Effector memory CD8-positive, alpha-beta T cell (primary cell): ENCODE results near the gene PABPC1L.
"Not testable (repeated sequence)": the region's sequence is repeated elsewhere in the genome, so short reads cannot be mapped to it uniquely, and the experiment has no call there.

Experiments used
- ATAC-seq: fragments of 150-1000 bp; cut with Tn5 transposase; replicated peaks from 2 replicates; pipeline ENCODE4 v1.10.0; 2021; ENCODE audit warnings: mild to moderate bottlenecking, moderate library complexity
- DNase-seq, 3 experiments: peaks; one replicate each; pipeline ENCODE4 v3.0.0; 2021
- H3K27ac Mint-ChIP-seq, 2 donors: one replicate each; pipeline ENCODE4 v1.8.0; 2022; ENCODE audit warnings: mild to moderate bottlenecking in 2 of 2, mixed read lengths in 2 of 2, moderate library complexity in 2 of 2
- H3K27me3 Mint-ChIP-seq, 2 donors: one replicate each; pipeline ENCODE4 v1.8.0; 2022; ENCODE audit warnings: mixed read lengths in 2 of 2
- H3K36me3 Mint-ChIP-seq: one replicate; pipeline ENCODE4 v1.8.0; 2022; ENCODE audit warnings: mild to moderate bottlenecking, moderate library complexity, mixed read lengths; ENCODE audit not compliant: insufficient read depth
- H3K4me1 Mint-ChIP-seq, 2 donors: one replicate each; pipeline ENCODE4 v1.8.0; 2022; ENCODE audit warnings: low read depth in 2 of 2, mixed read lengths in 2 of 2
- H3K4me3 Mint-ChIP-seq, 2 donors: one replicate each; pipeline ENCODE4 v1.8.0; 2022; ENCODE audit warnings: mild to moderate bottlenecking in 2 of 2, mixed read lengths in 2 of 2, moderate library complexity in 2 of 2
- H3K9me3 Mint-ChIP-seq, 2 donors: one replicate each; pipeline ENCODE4 v1.8.0; 2022; ENCODE audit warnings: mixed read lengths in 2 of 2
- total RNA-seq, 9 experiments: gene quantifications; one replicate each; lab custom pipeline; 2026; lab: John Stamatoyannopoulos, UW

Gene PABPC1L
- 13.4 to 33.2 (median 21.9) reads per million in 9 experiments for total RNA-seq

DNA sequence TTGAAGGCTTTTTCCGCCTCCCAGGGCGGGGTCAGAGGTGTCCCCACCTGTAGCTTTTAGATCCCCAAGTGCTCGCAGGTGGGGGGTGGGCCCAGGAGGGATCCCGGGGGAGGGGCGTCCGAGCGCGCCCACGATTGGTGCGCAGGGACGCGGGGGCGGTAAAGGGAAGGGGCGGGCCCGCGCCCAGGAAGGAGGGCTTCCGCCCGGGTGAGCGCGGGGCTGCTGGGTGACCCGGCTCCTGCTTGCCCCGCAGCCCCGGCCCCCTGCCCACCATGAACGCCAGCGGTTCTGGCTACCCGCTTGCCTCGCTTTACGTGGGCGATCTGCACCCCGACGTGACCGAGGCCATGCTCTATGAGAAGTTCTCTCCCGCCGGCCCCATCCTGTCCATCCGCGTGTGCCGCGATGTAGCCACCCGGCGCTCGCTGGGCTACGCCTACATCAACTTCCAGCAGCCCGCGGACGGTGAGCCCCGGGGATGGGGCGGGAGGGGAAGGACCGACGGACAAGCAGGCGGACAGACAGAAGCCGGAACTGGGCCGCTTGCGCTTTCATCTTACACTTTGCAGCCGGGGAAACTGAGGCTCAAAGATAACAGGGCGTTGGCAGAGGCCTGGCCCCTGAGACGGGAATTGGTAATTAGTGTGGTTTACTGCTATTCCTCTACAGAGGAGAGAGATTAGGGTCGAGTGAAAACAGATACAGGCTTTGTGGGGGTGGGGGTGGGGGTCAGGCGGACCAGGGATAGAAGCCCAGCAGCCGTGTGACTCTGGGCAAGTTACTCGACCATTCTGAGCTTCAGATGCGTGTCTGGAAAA is at the start of gene PABPC1L:
Gene PABPC1L, plus strand, starts transcription at position 189 of the 818 bp plus-strand sequence. Its CDS starts 84 bp downstream, at position 273.
- Mint-ChIP-seq H3K36me3 (peaks cover 41% of the 10 kb centered on the region), H3K9me3 (no peaks in the 10 kb centered on the region), H3K27me3 (no peaks in the 10 kb centered on the region), H3K27ac (peak within 1 kb of the TSS; percentile 67 to 77), H3K4me1 (peaks cover 5 to 14% of the 10 kb centered on the region in 2 donors), H3K4me3 (peak within 1 kb of the TSS; percentile 84 to 85)
- DNase-seq (peak; percentile 45 to 59 (median 53)), ATAC-seq (peak; percentile 97)

DNA sequence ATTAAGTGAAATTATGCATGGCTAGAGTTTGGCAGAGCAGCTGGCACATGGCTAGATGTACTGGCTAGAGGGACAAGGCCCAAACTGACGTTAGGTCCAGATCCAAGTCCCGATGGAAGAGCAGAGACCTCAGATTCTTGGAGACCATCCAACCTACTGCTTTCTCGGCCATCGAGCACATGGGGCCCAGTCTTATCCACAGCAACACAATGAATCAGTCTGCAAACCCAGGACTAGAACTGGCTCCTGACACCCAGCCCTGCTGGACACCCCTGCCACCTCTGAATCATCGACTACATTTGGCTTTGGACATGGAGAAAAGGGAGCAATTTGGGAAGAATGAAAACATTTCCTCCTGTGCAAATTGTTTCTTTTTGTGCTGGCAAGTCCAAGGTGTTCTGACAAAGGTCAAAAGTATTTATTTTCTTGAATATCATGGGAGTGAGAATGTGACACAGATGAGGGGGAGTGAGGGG is 48.3 kb upstream of the PABPC1L start:
- peaks cover 0 to 1% of the 10 kb centered on the region in 2 donors for H3K4me1 Mint-ChIP-seq
- no peaks in the 10 kb centered on the region for H3K36me3 Mint-ChIP-seq
- H3K9me3 Mint-ChIP-seq = no peaks in the 10 kb centered on the region
- H3K27ac Mint-ChIP-seq = no peak overlapping the region
- H3K27me3 Mint-ChIP-seq = no peaks in the 10 kb centered on the region
- H3K4me3 Mint-ChIP-seq = no peak overlapping the region
- ATAC-seq (no peak), DNase-seq (no peak)

DNA sequence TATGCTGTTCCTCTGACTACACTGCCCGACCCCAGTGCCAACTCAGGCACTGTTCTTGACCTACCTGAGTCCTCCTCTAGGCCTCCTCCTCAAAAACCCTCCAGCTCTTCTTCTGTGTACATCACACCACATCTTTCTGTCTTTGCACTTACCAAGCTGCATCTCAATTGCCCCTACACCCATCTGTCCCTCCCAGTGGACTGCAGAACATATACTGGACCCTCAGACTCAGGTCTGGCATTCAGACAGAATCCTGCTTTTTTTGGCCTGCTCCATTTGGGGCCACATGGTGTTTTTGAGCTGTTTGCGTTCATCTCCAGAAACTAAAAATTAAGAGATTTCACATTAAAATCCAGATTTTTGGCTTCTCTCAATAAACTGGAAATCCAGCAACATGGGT is 47.6 kb upstream of the PABPC1L start:
- Mint-ChIP-seq H3K4me1 (peaks cover 4% of the 10 kb centered on the region in 2 donors), H3K36me3 (no peaks in the 10 kb centered on the region), H3K4me3 (no peak overlapping the region), H3K27ac (no peak overlapping the region), H3K27me3 (no peaks in the 10 kb centered on the region), H3K9me3 (no peaks in the 10 kb centered on the region)
- ATAC-seq (no peak), DNase-seq (no peak)

DNA sequence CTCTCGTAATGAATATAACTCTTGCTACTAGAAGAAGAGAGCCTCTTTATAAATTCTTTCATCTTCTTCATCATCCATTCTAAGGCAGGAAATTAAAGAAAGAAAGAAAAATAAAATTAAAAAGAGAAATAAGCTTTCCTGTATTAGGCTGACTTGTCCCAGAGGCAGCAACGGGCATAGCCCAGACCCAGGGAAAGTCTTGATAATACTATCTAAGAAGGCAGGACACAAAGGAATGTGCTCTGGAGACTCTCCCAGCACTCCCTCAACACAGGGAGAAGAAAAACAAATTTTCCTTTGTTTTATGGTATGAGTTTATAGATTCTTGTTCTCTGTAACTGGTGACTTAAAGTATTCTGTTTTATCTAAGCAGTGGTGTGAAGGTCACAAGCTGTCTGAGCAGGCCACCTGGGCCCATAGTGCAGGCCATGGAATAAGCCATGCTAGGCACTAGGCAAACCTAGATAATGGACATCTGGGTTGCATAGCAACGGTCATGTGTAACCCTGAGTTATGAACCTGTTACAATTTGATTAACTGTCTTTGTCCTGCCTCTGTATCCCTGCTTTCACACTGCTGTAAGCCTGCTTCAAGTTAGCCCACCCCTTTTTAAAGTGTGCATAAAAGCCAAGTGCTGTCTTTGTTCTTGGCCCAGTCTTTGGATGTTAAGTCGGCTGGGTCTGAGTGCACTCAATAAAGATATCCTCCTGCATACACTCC is 46.3 kb upstream of the PABPC1L start:
- not testable (repeated sequence) for H3K36me3 Mint-ChIP-seq, H3K4me1 Mint-ChIP-seq, H3K27me3 Mint-ChIP-seq, DNase-seq, H3K27ac Mint-ChIP-seq, ATAC-seq, H3K9me3 Mint-ChIP-seq, H3K4me3 Mint-ChIP-seq

DNA sequence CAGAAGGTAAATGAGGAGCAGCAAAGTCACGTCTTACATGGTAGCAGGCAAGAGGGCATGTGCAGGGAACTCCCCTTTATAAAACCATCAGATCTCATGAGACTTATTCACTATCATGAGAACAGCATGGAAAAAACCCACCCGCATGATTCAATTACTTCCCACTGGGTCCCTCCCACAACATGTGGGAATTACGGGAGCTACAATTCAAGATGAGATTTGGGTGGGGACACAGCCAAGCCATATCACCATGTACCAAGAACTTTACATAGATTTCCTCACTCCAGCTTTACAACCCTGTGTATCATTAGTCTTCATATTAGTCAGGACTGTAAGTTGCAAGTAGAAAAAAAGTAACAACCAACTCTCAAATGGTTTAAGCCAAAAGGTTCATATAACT is 45.4 kb upstream of the PABPC1L start:
- not testable (repeated sequence) for DNase-seq, H3K4me3 Mint-ChIP-seq, H3K27me3 Mint-ChIP-seq, H3K27ac Mint-ChIP-seq, H3K4me1 Mint-ChIP-seq, H3K36me3 Mint-ChIP-seq, H3K9me3 Mint-ChIP-seq, ATAC-seq

DNA sequence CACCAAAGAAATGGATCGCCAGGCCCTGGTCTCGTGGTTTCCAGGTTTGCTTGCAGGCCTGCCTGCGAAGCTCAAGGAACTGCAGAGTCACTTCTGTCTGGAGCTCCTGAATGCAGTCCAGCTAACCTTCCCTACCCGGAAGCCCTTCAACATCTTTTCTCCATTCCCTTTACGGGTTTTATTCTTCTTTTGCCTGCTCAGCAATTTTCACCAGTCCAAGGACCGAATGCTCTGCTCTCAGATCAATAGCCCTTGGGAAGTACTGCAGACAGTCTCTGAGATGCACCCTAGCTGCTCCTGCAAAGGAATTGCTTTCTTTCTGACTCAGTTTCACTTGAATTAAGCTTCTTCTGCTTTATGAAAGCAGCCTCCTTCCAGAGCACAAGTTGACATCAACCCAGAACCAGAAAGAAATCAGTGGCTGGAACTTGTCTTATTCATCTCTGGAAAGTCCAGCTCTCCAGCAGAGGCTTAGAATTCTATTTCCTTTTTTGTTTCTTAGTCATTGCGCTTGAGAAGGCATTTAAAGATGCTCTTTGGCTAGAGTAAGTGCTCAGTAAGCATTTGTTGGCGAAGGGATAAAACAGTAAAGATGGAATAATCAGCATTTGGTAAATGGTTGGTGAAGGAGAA is 43.0 kb upstream of the PABPC1L start:
- DNase-seq (no peak), ATAC-seq (no peak)
- Mint-ChIP-seq H3K27ac (no peak overlapping the region), H3K4me3 (peak overlapping the region; percentile 68 to 72), H3K9me3 (no peaks in the 10 kb centered on the region), H3K4me1 (peaks cover 8 to 10% of the 10 kb centered on the region in 2 donors), H3K36me3 (no peaks in the 10 kb centered on the region), H3K27me3 (peaks cover 0 to 9% of the 10 kb centered on the region in 2 donors)

DNA sequence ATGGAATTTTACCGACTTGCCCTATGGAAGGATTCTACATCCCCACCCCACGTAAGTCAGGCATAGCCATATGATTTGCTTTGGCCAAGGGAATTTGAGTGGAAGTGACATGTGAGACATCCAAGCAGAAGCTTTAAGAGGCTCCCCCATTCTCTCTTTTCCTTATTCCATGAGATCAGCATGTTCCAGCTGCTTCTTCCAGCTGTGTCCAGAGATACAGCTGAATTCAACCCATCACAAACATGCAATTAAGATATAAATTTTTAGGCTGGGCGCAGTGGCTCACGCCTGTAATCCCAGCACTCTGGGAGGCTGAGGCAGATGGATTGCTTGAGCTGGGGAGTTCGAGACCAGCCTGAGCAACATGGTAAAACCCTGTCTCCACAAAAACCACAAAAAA is 40.4 kb upstream of the PABPC1L start:
- Mint-ChIP-seq H3K9me3 (no peaks in the 10 kb centered on the region), H3K36me3 (no peaks in the 10 kb centered on the region)

DNA sequence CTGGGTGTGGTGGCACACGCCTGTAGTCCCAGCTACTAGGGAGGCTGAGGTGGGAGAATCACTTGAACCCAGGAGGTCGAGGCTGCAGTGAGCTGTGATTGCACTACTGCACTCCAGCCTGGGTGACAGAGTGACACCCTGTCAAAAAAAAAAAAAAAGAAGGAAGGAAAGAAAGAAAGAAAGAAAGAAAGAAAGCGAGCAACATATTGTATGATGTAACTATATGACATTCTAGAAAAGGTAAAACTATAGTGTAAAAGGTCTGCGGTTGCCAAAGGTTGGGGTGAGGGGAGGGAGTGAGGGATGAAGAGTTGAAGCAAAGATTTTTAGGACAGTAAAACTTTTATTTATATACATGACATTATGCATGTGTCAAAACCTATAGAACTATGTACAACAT is 27.5 kb upstream of the PABPC1L start:
- H3K27me3 Mint-ChIP-seq, H3K9me3 Mint-ChIP-seq, DNase-seq, H3K4me3 Mint-ChIP-seq, ATAC-seq: not testable (repeated sequence)
- Mint-ChIP-seq H3K4me1 (peaks cover 8 to 30% of the 10 kb centered on the region in 2 donors), H3K27ac (peak overlapping the region in 1 of 2 donors; percentile 97), H3K36me3 (peaks cover 16% of the 10 kb centered on the region)

More for the DNA sequence above, 40.4 kb upstream of the PABPC1L start:
- H3K4me3 Mint-ChIP-seq = no peak overlapping the region
- no peak overlapping the region for H3K27ac Mint-ChIP-seq
- no peak for DNase-seq
- no peak for ATAC-seq
- H3K4me1 Mint-ChIP-seq = peaks cover 8 to 10% of the 10 kb centered on the region in 2 donors
- peaks cover 0 to 9% of the 10 kb centered on the region in 2 donors for H3K27me3 Mint-ChIP-seq

DNA sequence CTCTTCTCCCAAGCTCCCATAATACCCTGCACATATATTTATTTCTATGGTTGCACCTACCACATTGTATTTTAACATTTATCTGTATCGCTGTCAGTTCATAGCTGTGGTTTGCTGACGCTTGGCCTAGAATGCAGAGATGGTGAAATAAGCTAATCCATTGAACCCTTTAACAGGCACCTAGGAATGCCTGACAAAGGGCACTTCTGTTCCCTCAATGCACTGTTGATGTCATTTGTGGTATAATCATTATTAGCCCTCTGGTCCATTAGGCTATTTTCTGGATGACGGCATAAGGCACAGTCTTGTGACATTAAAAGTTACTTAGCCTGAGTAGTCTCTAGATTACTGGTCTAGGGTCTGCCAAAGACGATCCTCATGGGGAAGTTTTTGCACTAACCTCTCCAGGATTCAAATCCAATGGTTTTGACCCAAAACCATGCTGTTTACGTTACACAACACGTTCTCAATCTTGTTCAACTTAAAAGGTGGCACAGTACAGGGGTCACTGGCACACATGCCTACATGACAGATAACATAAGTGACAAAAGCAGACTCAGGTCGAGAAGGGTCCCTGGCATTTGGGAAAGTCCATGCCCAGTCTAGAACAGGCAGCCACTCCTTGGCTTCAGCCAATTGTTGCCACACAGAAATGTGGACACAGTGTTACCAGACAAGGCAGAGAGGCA is 26.5 kb upstream of the PABPC1L start:
- H3K36me3 Mint-ChIP-seq = peaks cover 17% of the 10 kb centered on the region
- no peaks in the 10 kb centered on the region for H3K27me3 Mint-ChIP-seq
- ATAC-seq (no peak), DNase-seq (no peak)
- H3K4me3 Mint-ChIP-seq = peak overlapping the region; percentile 10 to 97
- peaks cover 12 to 38% of the 10 kb centered on the region in 2 donors for H3K4me1 Mint-ChIP-seq
- H3K9me3 Mint-ChIP-seq = no peaks in the 10 kb centered on the region
- peak overlapping the region in 1 of 2 donors; percentile 97 for H3K27ac Mint-ChIP-seq

DNA sequence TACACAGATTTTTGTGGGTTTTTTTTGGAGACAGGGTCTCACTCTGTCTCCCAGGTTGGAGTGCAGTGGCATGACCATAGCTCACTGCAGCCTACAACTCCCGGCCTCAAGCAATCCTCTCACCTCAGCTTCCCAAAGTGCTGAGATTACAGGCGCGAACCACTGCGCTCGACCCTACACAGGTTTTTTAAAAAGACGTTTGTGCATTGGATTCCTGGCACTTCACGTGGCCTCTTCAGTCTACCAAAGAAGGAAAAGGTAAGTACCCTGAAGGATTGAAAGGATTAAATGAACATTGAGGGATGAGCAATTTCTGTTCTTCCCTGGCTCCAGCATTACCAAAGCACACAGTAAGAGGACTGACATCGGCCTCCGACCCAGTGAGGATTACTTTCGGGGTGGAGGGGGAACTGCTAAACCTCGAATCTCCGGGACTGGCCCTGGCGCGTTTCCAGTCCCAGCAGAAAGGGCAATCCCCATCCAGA is 24.9 kb upstream of the PABPC1L start:
- DNase-seq (peak in 1 of 3 experiments; percentile 7), ATAC-seq (no peak)
- H3K9me3 Mint-ChIP-seq = no peaks in the 10 kb centered on the region
- no peaks in the 10 kb centered on the region for H3K27me3 Mint-ChIP-seq
- peaks cover 22% of the 10 kb centered on the region for H3K36me3 Mint-ChIP-seq
- H3K27ac Mint-ChIP-seq = peak overlapping the region; percentile 96 to 97
- peaks cover 25 to 53% of the 10 kb centered on the region in 2 donors for H3K4me1 Mint-ChIP-seq
- H3K4me3 Mint-ChIP-seq = peak overlapping the region; percentile 97 to 98

DNA sequence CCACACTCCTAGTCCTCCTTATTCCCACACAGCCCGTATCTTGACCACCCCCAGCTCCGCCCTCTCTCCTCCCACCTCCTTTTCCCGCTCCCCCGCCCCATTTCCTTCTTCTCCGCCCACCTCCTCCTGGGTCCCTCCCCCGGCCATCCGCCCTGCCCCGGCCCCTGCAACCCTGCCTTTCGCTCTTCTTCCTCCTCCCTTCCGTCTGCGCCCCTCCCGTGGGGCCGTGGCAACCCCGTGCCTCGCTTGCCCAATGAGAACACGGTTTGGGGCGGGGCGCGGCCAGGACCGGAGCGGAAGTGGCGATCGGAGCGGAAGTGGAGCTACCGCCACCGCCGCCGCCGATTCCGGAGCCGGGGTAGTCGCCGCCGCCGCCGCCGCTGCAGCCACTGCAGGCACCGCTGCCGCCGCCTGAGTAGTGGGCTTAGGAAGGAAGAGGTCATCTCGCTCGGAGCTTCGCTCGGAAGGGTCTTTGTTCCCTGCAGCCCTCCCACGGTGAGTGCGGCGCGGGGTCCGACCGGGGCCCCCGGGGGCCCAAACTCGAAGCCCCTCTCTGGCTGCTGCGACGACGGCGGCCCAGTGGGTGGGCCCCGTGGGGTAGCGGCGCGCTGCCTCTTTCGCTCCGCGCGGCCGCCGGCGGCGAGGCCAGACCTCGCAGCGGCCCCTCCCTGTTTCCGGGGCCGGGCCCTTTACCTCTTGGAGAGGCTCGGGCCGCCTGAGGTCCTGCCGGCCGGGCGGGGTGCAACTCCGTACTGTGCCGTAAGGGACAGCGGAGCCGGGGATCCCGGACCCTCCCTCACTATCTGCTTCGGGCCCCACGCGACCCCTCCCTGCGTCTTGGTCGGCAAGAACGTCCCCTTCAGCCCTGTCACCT is 24.2 kb upstream of the PABPC1L start, which contains the start of gene YWHAB:
Gene YWHAB, plus strand, starts transcription at position 314 of the 874 bp plus-strand sequence. CDS start 15,829 bp downstream, outside the sequence.
- peak; percentile 92 for ATAC-seq
- peaks cover 21% of the 10 kb centered on the region for H3K36me3 Mint-ChIP-seq
- H3K27me3 Mint-ChIP-seq = no peaks in the 10 kb centered on the region
- no peaks in the 10 kb centered on the region for H3K9me3 Mint-ChIP-seq
- DNase-seq = peak; percentile 95 to 98 (median 97)
- peak within 1 kb of the TSS; percentile 96 to 97 for H3K27ac Mint-ChIP-seq
- peak within 1 kb of the TSS; percentile 97 to 98 for H3K4me3 Mint-ChIP-seq
- peaks cover 25 to 56% of the 10 kb centered on the region in 2 donors for H3K4me1 Mint-ChIP-seq

DNA sequence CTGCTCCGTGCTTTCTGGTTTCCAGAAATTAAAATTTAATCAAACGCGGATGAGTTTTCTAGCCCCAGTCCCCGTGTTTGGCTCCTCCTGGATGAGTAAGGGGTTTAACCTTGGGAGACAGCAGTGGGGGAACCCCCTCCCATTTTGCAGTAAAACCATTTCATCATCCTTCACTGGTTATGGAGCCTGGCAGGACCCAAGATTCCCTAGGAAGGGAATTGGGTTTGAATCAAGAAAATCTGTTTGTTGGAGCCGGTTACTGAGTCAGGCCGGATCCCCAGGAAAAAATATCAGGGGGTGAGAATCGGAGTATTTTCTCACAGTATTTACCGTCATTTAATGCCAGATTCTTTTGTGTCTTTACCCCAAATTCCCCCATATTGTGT is 23.6 kb upstream of the PABPC1L start:
- Mint-ChIP-seq H3K4me3 (peak overlapping the region; percentile 97 to 98), H3K4me1 (peaks cover 27 to 62% of the 10 kb centered on the region in 2 donors), H3K36me3 (peaks cover 18% of the 10 kb centered on the region), H3K27ac (peak overlapping the region; percentile 96 to 97), H3K9me3 (no peaks in the 10 kb centered on the region), H3K27me3 (no peaks in the 10 kb centered on the region)
- no peak for DNase-seq
- ATAC-seq = no peak
